ENCODE measurements around the gene FAM50B. TPM values are rescaled to one million over a fixed set of nuclear protein-coding genes. Genes with fewer than 3 reads are reported as not detected.

FAM50B gene
- total RNA-seq, 1 experiment from 2014 or later, result 3.3 TPM

- Mint-ChIP-seq H3K4me1 (peaks cover 7 to 9% of the 10 kb centered on the region in 2 experiments), H3K9me3 (no peaks in the 10 kb centered on the region), H3K27me3 (ENCODE audit: low read depth) (peaks cover 6% of the 10 kb centered on the region), H3K36me3 (ENCODE audit: insufficient read depth in 1 of 3, low read depth in 3 of 3) (peaks cover 2 to 14% (median 6%) of the 10 kb centered on the region in 3 experiments; a peak in 2 of 7 replicates), H3K4me3 (no peak overlapping the region), H3K27ac (no peak overlapping the region)
- H2BK20ac ChIP-seq (ENCODE audit: low read depth, low read length, poor library complexity, severe bottlenecking), result no peak overlapping the region
- no CpG with 5 or more reads among the region's 2 CpGs for WGBS (ENCODE audit: extremely low coverage, insufficient read length, low lambda C conversion rate)
- H3T11ph ChIP-seq (ENCODE audit: low read length), result no peak overlapping the region
- H3K23ac ChIP-seq (ENCODE audit: insufficient read length, low read depth, low read length), result no peak overlapping the region
- no peak overlapping the region for H2AK5ac ChIP-seq (ENCODE audit: insufficient read length, low read length)
- no peaks in the 10 kb centered on the region for H3K79me2 ChIP-seq (ENCODE audit: insufficient read depth, low read length)
- no peak overlapping the region for H3K27ac ChIP-seq (ENCODE audit: insufficient read length, low read depth, low read length)
- H3K18ac ChIP-seq (ENCODE audit: insufficient read length, low read depth, low read length), result no peak overlapping the region
- H3K4me1 ChIP-seq (ENCODE audit: insufficient read depth, low read length), result 0 out of 2 replicates have a peak, but pooled peaks cover 3% of the 10 kb centered on the region
- no peak overlapping the region for H3K4ac ChIP-seq (ENCODE audit: low read depth, low read length)
- no peak overlapping the region for H2BK5ac ChIP-seq (ENCODE audit: insufficient read length, low read length)
- H3K23me2 ChIP-seq (ENCODE audit: insufficient read length, low read depth, low read length, poor library complexity, severe bottlenecking), result peaks cover 4% of the 10 kb centered on the region
- H3K9me3 ChIP-seq (ENCODE audit: control insufficient read depth, low read depth, low read length), result no peaks in the 10 kb centered on the region
- TF ChIP-seq, protein P1, sequence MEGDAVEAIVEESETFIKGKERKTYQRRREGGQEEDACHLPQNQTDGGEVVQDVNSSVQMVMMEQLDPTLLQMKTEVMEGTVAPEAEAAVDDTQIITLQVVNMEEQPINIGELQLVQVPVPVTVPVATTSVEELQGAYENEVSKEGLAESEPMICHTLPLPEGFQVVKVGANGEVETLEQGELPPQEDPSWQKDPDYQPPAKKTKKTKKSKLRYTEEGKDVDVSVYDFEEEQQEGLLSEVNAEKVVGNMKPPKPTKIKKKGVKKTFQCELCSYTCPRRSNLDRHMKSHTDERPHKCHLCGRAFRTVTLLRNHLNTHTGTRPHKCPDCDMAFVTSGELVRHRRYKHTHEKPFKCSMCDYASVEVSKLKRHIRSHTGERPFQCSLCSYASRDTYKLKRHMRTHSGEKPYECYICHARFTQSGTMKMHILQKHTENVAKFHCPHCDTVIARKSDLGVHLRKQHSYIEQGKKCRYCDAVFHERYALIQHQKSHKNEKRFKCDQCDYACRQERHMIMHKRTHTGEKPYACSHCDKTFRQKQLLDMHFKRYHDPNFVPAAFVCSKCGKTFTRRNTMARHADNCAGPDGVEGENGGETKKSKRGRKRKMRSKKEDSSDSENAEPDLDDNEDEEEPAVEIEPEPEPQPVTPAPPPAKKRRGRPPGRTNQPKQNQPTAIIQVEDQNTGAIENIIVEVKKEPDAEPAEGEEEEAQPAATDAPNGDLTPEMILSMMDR (conservative IDR thresholded peaks at IDR 0.05), result no peak
- H2BK12ac ChIP-seq (ENCODE audit: insufficient read length, low read depth, low read length), result no peak overlapping the region
- H4K20me1 ChIP-seq (ENCODE audit: control insufficient read depth, insufficient read depth, insufficient read length), result no peaks in the 10 kb centered on the region
- H3K14ac ChIP-seq (ENCODE audit: insufficient read depth, low read length), result no peak overlapping the region
- no peak overlapping the region for H3K4me2 ChIP-seq (ENCODE audit: insufficient read depth, insufficient read length, low read length)
- H4K8ac ChIP-seq (replicated peaks; ENCODE audit: insufficient read length, low read depth, low read length), result no peak overlapping the region
- H2AFZ ChIP-seq (ENCODE audit: low read length), result no peak overlapping the region
- DNase-seq, result no peak
- no peak overlapping the region for H3K9ac ChIP-seq (ENCODE audit: extremely low read depth, insufficient read length, low read length)
- no peak overlapping the region for H2BK120ac ChIP-seq (ENCODE audit: low read depth, low read length, poor library complexity, severe bottlenecking)
- no peak overlapping the region for H4K5ac ChIP-seq (ENCODE audit: insufficient read length, low read depth, low read length)
- no peaks in the 10 kb centered on the region for H3K79me1 ChIP-seq (ENCODE audit: insufficient read depth, low read depth, low read length, poor library complexity, severe bottlenecking)
- H4K91ac ChIP-seq (ENCODE audit: insufficient read length, low read depth, low read length), result no peak overlapping the region
- H2BK15ac ChIP-seq (ENCODE audit: low read depth, low read length), result no peak overlapping the region
- no peaks in the 10 kb centered on the region for H3K27me3 ChIP-seq (ENCODE audit: insufficient read depth, low read length)
- H3K56ac ChIP-seq (ENCODE audit: insufficient read length, low read depth, low read length), result no peak overlapping the region
These were observed 2.7 kb downstream of the FAM50B start for GRCh38 chr6:3851839-3852238.
